Measurements from ENCODE around the gene CYTH2. TPM values are rescaled to one million over a fixed set of nuclear protein-coding genes. Genes with fewer than 3 reads are reported as not detected.

The CYTH2 gene
- total RNA-seq, 3 donors from 2014 or later (not counting 1 experiment from before 2014, with no cell fraction given) = 38.5 to 44.1 (median 39.2) TPM

DNA sequence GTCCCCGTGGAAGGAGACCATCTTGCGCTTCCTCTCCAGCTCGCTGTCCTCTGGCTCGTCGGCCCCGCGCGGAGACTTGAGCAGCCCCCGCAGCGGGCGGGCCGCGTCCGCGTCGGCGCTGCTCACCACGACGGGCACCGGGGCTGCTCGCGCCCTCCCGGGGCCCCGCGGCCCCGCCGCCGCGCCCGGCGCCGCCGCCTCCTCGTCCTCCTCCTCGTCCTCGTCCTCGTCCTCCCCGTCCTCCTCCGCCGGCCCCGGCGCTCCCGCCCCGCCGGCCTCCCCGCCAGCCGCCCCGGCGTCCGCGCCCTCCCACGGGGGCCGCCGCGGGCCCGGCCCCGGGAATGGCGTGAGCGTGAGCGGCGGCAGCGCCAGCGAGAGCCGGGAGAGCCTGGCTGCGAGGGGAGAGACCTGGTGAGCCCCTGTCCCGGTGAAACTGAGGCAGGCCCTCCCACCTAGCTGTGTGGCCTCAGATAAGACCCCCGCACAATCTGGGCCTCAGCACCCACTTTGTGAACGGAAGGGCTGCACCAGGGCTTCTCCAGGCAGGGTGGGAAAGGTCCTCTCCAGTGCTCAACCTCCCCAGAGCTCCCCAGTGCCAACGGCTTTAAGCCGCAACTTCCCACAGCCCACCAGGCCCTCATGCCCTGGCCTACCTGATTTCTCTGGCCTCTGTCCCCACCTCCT, 24.7 kb downstream of the CYTH2 start:
- H3K27me3 Mint-ChIP-seq (ENCODE audit: low read depth in 2 of 2) = peaks cover 8 to 17% of the 10 kb centered on the region in 2 donors
- DNase-seq = no peak
- WGBS (ENCODE audit: insufficient coverage) = 6% methylated on average over 70 of the region's 70 CpGs
- TF ChIP-seq, protein P1, sequence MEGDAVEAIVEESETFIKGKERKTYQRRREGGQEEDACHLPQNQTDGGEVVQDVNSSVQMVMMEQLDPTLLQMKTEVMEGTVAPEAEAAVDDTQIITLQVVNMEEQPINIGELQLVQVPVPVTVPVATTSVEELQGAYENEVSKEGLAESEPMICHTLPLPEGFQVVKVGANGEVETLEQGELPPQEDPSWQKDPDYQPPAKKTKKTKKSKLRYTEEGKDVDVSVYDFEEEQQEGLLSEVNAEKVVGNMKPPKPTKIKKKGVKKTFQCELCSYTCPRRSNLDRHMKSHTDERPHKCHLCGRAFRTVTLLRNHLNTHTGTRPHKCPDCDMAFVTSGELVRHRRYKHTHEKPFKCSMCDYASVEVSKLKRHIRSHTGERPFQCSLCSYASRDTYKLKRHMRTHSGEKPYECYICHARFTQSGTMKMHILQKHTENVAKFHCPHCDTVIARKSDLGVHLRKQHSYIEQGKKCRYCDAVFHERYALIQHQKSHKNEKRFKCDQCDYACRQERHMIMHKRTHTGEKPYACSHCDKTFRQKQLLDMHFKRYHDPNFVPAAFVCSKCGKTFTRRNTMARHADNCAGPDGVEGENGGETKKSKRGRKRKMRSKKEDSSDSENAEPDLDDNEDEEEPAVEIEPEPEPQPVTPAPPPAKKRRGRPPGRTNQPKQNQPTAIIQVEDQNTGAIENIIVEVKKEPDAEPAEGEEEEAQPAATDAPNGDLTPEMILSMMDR (IDR thresholded peaks at IDR 0.05) = no peak
- peak overlapping the region in 1 of 2 donors; percentile 88 for H3K27ac Mint-ChIP-seq
- Histone ChIP-seq H3K9me3 (ENCODE audit: control insufficient read depth, insufficient read depth, low read length) (no peaks in the 10 kb centered on the region), H3K4me1 (ENCODE audit: control insufficient read depth, insufficient read depth, low read length) (peaks cover 49% of the 10 kb centered on the region), H3K27me3 (ENCODE audit: control insufficient read depth, insufficient read depth, low read length) (peaks cover 34% of the 10 kb centered on the region), H3K27ac (ENCODE audit: low read length) (no peak overlapping the region), H3K4me3 (ENCODE audit: low read length) (peak overlapping the region; percentile 27), H3K36me3 (ENCODE audit: control insufficient read depth, insufficient read depth, low read length) (no peaks in the 10 kb centered on the region)
- intact Hi-C loops (cut with micrococcal nuclease) = loop anchor here (2.0 to 5.0 kb wide), 2 partner anchors 25 to 143 kb away; partner anchors contain the start of genes CYTH2 and DBP
- peak overlapping the region; percentile 85 for H3K4me3 Mint-ChIP-seq
- H3K36me3 Mint-ChIP-seq = no peaks in the 10 kb centered on the region
- H3K9me3 Mint-ChIP-seq = no peaks in the 10 kb centered on the region
- ATAC-seq = peak; percentile 0 to 7 (median 2)
- peaks cover 32 to 50% of the 10 kb centered on the region in 2 donors for H3K4me1 Mint-ChIP-seq

DNA sequence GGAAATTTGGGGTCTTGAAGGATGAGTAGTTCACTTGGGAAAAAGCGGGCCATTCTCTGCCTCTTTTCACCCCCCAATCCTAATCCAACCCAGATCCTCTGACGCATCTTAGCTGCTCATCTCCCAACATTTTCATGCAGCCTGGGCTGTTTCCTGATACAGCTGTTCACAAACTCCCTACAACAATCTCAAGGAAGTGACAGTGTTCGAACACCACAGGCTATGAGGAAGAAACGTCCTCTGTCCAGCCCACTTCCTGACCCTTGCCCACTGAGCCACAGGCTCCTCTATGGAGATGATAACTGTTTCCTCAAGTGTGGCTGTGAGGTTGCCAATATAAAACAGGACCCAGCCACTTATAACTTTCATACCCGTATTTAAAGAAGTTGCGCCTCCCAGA, 26.2 kb downstream of the CYTH2 start:
- intact Hi-C loops (cut with micrococcal nuclease) = no loop called here
- peaks cover 43% of the 10 kb centered on the region for H3K4me1 ChIP-seq (ENCODE audit: control insufficient read depth, insufficient read depth, low read length)

DNA sequence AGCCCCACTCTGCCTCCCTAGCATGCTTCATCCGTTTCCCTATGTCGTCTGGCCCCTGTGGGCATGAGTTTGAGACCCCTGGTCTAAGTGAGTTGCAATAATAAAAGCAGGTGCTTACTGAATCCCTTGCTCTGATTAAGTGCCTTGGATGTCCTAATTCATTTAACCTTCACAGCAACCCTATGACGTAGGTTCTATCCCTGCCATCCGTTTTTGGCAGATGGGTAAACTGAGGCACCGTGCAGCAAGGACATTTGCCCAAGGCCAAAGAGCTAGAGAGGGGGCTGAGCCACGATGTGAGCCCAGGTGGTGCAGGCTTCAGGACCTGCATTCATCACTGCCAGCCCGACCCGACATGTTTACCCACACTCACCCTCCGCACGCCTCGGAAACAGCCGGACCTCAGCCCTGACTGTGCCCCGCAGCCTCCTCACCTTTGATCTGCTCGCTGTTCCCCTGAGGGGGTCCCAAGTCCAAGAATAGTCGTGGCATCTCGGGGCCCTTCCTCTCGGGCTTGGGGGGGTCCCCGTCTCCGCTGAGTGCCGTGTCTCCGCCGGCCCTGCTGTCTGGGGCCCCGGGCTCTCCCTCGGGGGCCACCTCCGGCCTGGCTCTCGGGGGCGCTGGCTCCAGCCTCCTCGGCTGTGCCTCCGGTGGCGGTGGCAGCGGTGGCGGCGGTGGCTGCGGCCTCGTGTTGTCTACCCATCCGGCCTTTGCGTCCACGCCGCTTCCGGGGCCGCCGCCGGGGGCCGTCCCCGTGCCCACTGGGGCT, 28.0 kb downstream of the CYTH2 start:
- Histone ChIP-seq H3K36me3 (ENCODE audit: control insufficient read depth, insufficient read depth, low read length) (no peaks in the 10 kb centered on the region), H3K4me1 (ENCODE audit: control insufficient read depth, insufficient read depth, low read length) (peaks cover 40% of the 10 kb centered on the region), H3K27me3 (ENCODE audit: control insufficient read depth, insufficient read depth, low read length) (peaks cover 30% of the 10 kb centered on the region), H3K4me3 (ENCODE audit: low read length) (no peak overlapping the region), H3K9me3 (ENCODE audit: control insufficient read depth, insufficient read depth, low read length) (no peaks in the 10 kb centered on the region), H3K27ac (ENCODE audit: low read length) (no peak overlapping the region)
- intact Hi-C loops (cut with micrococcal nuclease) = no loop called here
- Mint-ChIP-seq H3K27me3 (ENCODE audit: low read depth in 2 of 2) (peaks cover 8 to 23% of the 10 kb centered on the region in 2 donors), H3K4me3 (no peak overlapping the region), H3K9me3 (no peaks in the 10 kb centered on the region), H3K36me3 (no peaks in the 10 kb centered on the region), H3K4me1 (peaks cover 30 to 50% of the 10 kb centered on the region in 2 donors), H3K27ac (no peak overlapping the region)
- no peak for ATAC-seq
- 63% methylated on average over 45 of the region's 45 CpGs for WGBS (ENCODE audit: insufficient coverage)
- TF ChIP-seq, protein P1 (IDR thresholded peaks at IDR 0.05) = no peak
- DNase-seq = no peak

More for the DNA sequence above, 26.2 kb downstream of the CYTH2 start:
- TF ChIP-seq, protein P1 (IDR thresholded peaks at IDR 0.05) = no peak
- ATAC-seq (no peak), DNase-seq (no peak)
- Histone ChIP-seq H3K27me3 (ENCODE audit: control insufficient read depth, insufficient read depth, low read length) (peaks cover 34% of the 10 kb centered on the region), H3K36me3 (ENCODE audit: control insufficient read depth, insufficient read depth, low read length) (no peaks in the 10 kb centered on the region), H3K9me3 (ENCODE audit: control insufficient read depth, insufficient read depth, low read length) (no peaks in the 10 kb centered on the region), H3K27ac (ENCODE audit: low read length) (no peak overlapping the region), H3K4me3 (ENCODE audit: low read length) (no peak overlapping the region)
- no peaks in the 10 kb centered on the region for H3K36me3 Mint-ChIP-seq
- 63% methylated on average over 6 of the region's 6 CpGs for WGBS (ENCODE audit: insufficient coverage)
- peaks cover 8 to 25% of the 10 kb centered on the region in 2 donors for H3K27me3 Mint-ChIP-seq (ENCODE audit: low read depth in 2 of 2)
- peaks cover 35 to 50% of the 10 kb centered on the region in 2 donors for H3K4me1 Mint-ChIP-seq
- H3K4me3 Mint-ChIP-seq = peak overlapping the region; percentile 73
- no peaks in the 10 kb centered on the region for H3K9me3 Mint-ChIP-seq
- no peak overlapping the region for H3K27ac Mint-ChIP-seq
